Nephron progenitor cell (in vitro differentiated cells): Measurements from ENCODE around the gene BMP8A.
"Not testable (repeated sequence)": the region's sequence is repeated elsewhere in the genome, so short reads cannot be mapped to it uniquely, and the experiment has no call there.

Source experiments
- DNase-seq: peaks from one replicate; pipeline ENCODE4 v3.0.0; 2021
- H3K27ac Mint-ChIP-seq: 2 replicates; pipeline ENCODE4 v1.8.0; 2021; ENCODE audit warnings: mild to moderate bottlenecking, moderate library complexity, mixed read lengths
- H3K27me3 Mint-ChIP-seq: 2 replicates; pipeline ENCODE4 v1.8.0; 2021; ENCODE audit warnings: mild to moderate bottlenecking, low read depth, mixed read lengths; ENCODE audit not compliant: poor library complexity
- H3K36me3 Mint-ChIP-seq: 2 replicates; pipeline ENCODE4 v1.8.0; 2021; ENCODE audit warnings: low read depth, mixed read lengths
- H3K4me1 Mint-ChIP-seq: 2 replicates; pipeline ENCODE4 v1.8.0; 2021; ENCODE audit warnings: mixed read lengths
- H3K4me3 Mint-ChIP-seq: 2 replicates; pipeline ENCODE4 v1.8.0; 2021; ENCODE audit warnings: mild to moderate bottlenecking, moderate library complexity, mixed read lengths
- H3K9me3 Mint-ChIP-seq: 2 replicates; pipeline ENCODE4 v1.8.0; 2021; ENCODE audit warnings: mild to moderate bottlenecking, moderate library complexity, mixed read lengths
- CTCF ChIP-seq: fragments of 200-600 bp; sonication (generic); IDR thresholded peaks from 2 replicates; pipeline ENCODE4 v1.5.0; 2021; ENCODE audit warnings: antibody characterized with exemption

Gene BMP8A

GRCh38 chr1:39488012-39488545 lies 3.4 kb upstream of the BMP8A start:
- no peak for TF ChIP-seq CTCF
- H3K27me3 Mint-ChIP-seq: peaks cover 38% of the 10 kb centered on the region
- DNase-seq: no peak
- H3K27ac Mint-ChIP-seq: no peak overlapping the region
- peaks cover 42% of the 10 kb centered on the region for H3K36me3 Mint-ChIP-seq
- H3K9me3 Mint-ChIP-seq: no peaks in the 10 kb centered on the region
- no peaks in the 10 kb centered on the region for H3K4me1 Mint-ChIP-seq
- no peak overlapping the region for H3K4me3 Mint-ChIP-seq

- H3K27ac Mint-ChIP-seq: no peak overlapping the region
- H3K4me1 Mint-ChIP-seq: no peaks in the 10 kb centered on the region
- no peak for TF ChIP-seq CTCF
- H3K4me3 Mint-ChIP-seq: no peak overlapping the region
- H3K9me3 Mint-ChIP-seq: no peaks in the 10 kb centered on the region
- H3K27me3 Mint-ChIP-seq: peaks cover 47% of the 10 kb centered on the region
- H3K36me3 Mint-ChIP-seq: peaks cover 35% of the 10 kb centered on the region
- DNase-seq: no peak
Measured at GRCh38 chr1:39488793-39489566, 2.5 kb upstream of the BMP8A start.

GRCh38 chr1:39489567-39490239 lies 1.7 kb upstream of the BMP8A start:
- Mint-ChIP-seq H3K4me1 (no peaks in the 10 kb centered on the region), H3K36me3 (peaks cover 35% of the 10 kb centered on the region), H3K4me3 (no peak overlapping the region), H3K27ac (no peak overlapping the region), H3K9me3 (no peaks in the 10 kb centered on the region), H3K27me3 (peaks cover 54% of the 10 kb centered on the region)
- no peak for TF ChIP-seq CTCF
- no peak for DNase-seq

- Mint-ChIP-seq H3K36me3 (peaks cover 27% of the 10 kb centered on the region), H3K27me3 (peaks cover 60% of the 10 kb centered on the region), H3K27ac (no peak overlapping the region), H3K9me3 (no peaks in the 10 kb centered on the region), H3K4me1 (no peaks in the 10 kb centered on the region), H3K4me3 (peak overlapping the region; percentile 66)
- DNase-seq: no peak
- TF ChIP-seq CTCF: no peak
Measured at GRCh38 chr1:39490596-39491145, 765 bp upstream of the BMP8A start.

GRCh38 chr1:39492118-39493042 lies 944 bp downstream of the BMP8A start:
- not testable (repeated sequence) for H3K4me1 Mint-ChIP-seq, H3K36me3 Mint-ChIP-seq, H3K27ac Mint-ChIP-seq, H3K9me3 Mint-ChIP-seq
- DNase-seq: peak; percentile 38
- Mint-ChIP-seq H3K4me3 (peak overlapping the region; percentile 60), H3K27me3 (peaks cover 66% of the 10 kb centered on the region)

- peaks cover 66% of the 10 kb centered on the region for H3K27me3 Mint-ChIP-seq
- DNase-seq, H3K9me3 Mint-ChIP-seq, H3K4me1 Mint-ChIP-seq, H3K36me3 Mint-ChIP-seq, H3K27ac Mint-ChIP-seq: not testable (repeated sequence)
- peak overlapping the region; percentile 60 for H3K4me3 Mint-ChIP-seq
Measured at GRCh38 chr1:39493043-39493810, 1.8 kb downstream of the BMP8A start.
